Loucy (cell line): ENCODE results near the gene KLF6.

Experiments used
- CTCF ChIP-seq: fragments of 200-600 bp; sonication (generic); conservative IDR thresholded peaks from 2 replicates; pipeline ENCODE4 v1.5.1; 2014; ENCODE audit warnings: mild to moderate bottlenecking, antibody characterized with exemption, low read length
- EZH2phosphoT487 ChIP-seq: fragments of 200-600 bp; IDR thresholded peaks from 2 replicates; pipeline ENCODE4 v1.6.1; 2018; ENCODE audit warnings: antibody characterized with exemption, mild to moderate bottlenecking, moderate library complexity, borderline replicate concordance

- TF ChIP-seq CTCF (no peak), EZH2phosphoT487 (no peak)
These were observed 38.4 kb downstream of the KLF6 start for GRCh38 chr10:3746634-3747033.
